Activated CD8-positive, alpha-beta memory T cell treated with anti-CD3 and anti-CD28 coated beads for 36 hours (primary cell): ENCODE results near the gene LRRC31. TPM values are rescaled to one million over a fixed set of nuclear protein-coding genes. Genes with fewer than 3 reads are reported as not detected.

ENCODE experiments used
- CTCF ChIA-PET: fragments of 350-600 bp; sonication (Branson Sonifier 250); formaldehyde crosslinking; loops from one replicate; lab custom pipeline; 2021; ENCODE audit warnings: antibody characterized with exemption; lab: Charles Lee
- POLR2A ChIA-PET: fragments of 350-600 bp; sonication (Branson Sonifier 250); formaldehyde crosslinking; loops from one replicate; lab custom pipeline; 2021; ENCODE audit warnings: antibody characterized with exemption; lab: Charles Lee
- total RNA-seq, 2 experiments: library from RNA; stranded (reverse); gene quantifications; one replicate each; pipeline ENCODE4 v1.2.3, GENCODE V29; 2021

Gene LRRC31
- total RNA-seq, 2 experiments from 2014 or later = not detected

- ChIA-PET POLR2A (no interaction called here), CTCF (no interaction called here)
These were observed 2.0 kb downstream of the LRRC31 start for GRCh38 chr3:169867584-169868210.

GRCh38 chr3:169865176-169865767 is 4.5 kb downstream of the LRRC31 start:
- CTCF ChIA-PET = interaction anchor here (2.9 kb wide), 1 partner anchor 101 kb away, joined by 8 read pairs; the partner anchor contains the start of gene SEC62
- POLR2A ChIA-PET = no interaction called here

GRCh38 chr3:169864270-169864669 is 5.5 kb downstream of the LRRC31 start:
- ChIA-PET CTCF (interaction anchor here (2.9 kb wide), 1 partner anchor 102 kb away, joined by 8 read pairs; the partner anchor contains the start of gene SEC62), POLR2A (no interaction called here)

- CTCF ChIA-PET = no interaction called here
- POLR2A ChIA-PET = no interaction called here
These were observed 6.3 kb downstream of the LRRC31 start for GRCh38 chr3:169863458-169863899.

- POLR2A ChIA-PET = no interaction called here
- CTCF ChIA-PET = interaction anchor here (1.6 kb wide), 1 partner anchor 9 kb away, joined by 5 read pairs; no protein-coding TSS in a partner anchor
These were observed 7.9 kb downstream of the LRRC31 start for GRCh38 chr3:169861871-169862270.

GRCh38 chr3:169857811-169858210 is 11.9 kb downstream of the LRRC31 start:
- ChIA-PET CTCF (no interaction called here), POLR2A (no interaction called here)

GRCh38 chr3:169855514-169855913 is 14.2 kb downstream of the LRRC31 start:
- ChIA-PET POLR2A (no interaction called here), CTCF (no interaction called here)

- POLR2A ChIA-PET = no interaction called here
- CTCF ChIA-PET = no interaction called here
These were observed 19.1 kb downstream of the LRRC31 start for GRCh38 chr3:169850618-169851017.

GRCh38 chr3:169848741-169849140 is 21.0 kb downstream of the LRRC31 start:
- POLR2A ChIA-PET = no interaction called here
- CTCF ChIA-PET = no interaction called here

GRCh38 chr3:169847896-169848295 is 21.8 kb downstream of the LRRC31 start:
- POLR2A ChIA-PET = no interaction called here
- CTCF ChIA-PET = no interaction called here

- POLR2A ChIA-PET = no interaction called here
- CTCF ChIA-PET = no interaction called here
These were observed 23.1 kb downstream of the LRRC31 start for GRCh38 chr3:169846458-169847193.

- ChIA-PET POLR2A (interaction anchor here (0.6 kb wide), 1 partner anchor 10 kb away, joined by 6 read pairs; no protein-coding TSS in a partner anchor), CTCF (no interaction called here)
These were observed 26.8 kb downstream of the LRRC31 start for GRCh38 chr3:169842960-169843359.

- ChIA-PET POLR2A (no interaction called here), CTCF (no interaction called here)
These were observed 28.6 kb downstream of the LRRC31 start for GRCh38 chr3:169841171-169841570.

- CTCF ChIA-PET = no interaction called here
These were observed 31.2 kb downstream of the LRRC31 start for GRCh38 chr3:169838511-169839030.

GRCh38 chr3:169836942-169837275 is 32.8 kb downstream of the LRRC31 start:
- POLR2A ChIA-PET = no interaction called here
- CTCF ChIA-PET = no interaction called here

More at GRCh38 chr3:169838511-169839030, 31.2 kb downstream of the LRRC31 start:
- POLR2A ChIA-PET = no interaction called here

- ChIA-PET CTCF (no interaction called here), POLR2A (no interaction called here)
These were observed 33.4 kb downstream of the LRRC31 start for GRCh38 chr3:169836078-169836941.

- ChIA-PET POLR2A (no interaction called here), CTCF (interaction anchor here (1.1 kb wide), 1 partner anchor 9 kb away, joined by 4 read pairs; no protein-coding TSS in a partner anchor)
These were observed 34.2 kb downstream of the LRRC31 start for GRCh38 chr3:169835533-169835932.

- ChIA-PET POLR2A (no interaction called here), CTCF (interaction anchor here (0.7 kb wide), 2 partner anchors 281 to 1169 kb away, joined by 3 to 6 read pairs; no protein-coding TSS in a partner anchor)
These were observed 42.0 kb downstream of the LRRC31 start for GRCh38 chr3:169827712-169828111.

GRCh38 chr3:169825316-169825715 is 44.4 kb downstream of the LRRC31 start:
- ChIA-PET CTCF (no interaction called here), POLR2A (no interaction called here)
